H9 (cell line): ENCODE measurements around the gene OTX1. TPM values are rescaled to one million over a fixed set of nuclear protein-coding genes. Genes with fewer than 3 reads are reported as not detected.

Experiments
- DNase-seq: peaks from one replicate; pipeline ENCODE4 v3.0.0-alpha.2; 2017
- H2AFZ ChIP-seq: one replicate; pipeline ENCODE4 v1.6.1; 2013; ENCODE audit warnings: mild to moderate bottlenecking, low read length, control low read depth, moderate library complexity
- H2AK5ac ChIP-seq: 2 replicates; pipeline ENCODE4 v1.6.1; 2013; ENCODE audit warnings: low read length, control low read depth, mixed read lengths; ENCODE audit not compliant: insufficient read length
- H2BK120ac ChIP-seq: one replicate; pipeline ENCODE4 v1.6.1; 2013; ENCODE audit warnings: low read depth, mild to moderate bottlenecking, low read length, control low read depth, inconsistent platforms; ENCODE audit not compliant: poor library complexity, severe bottlenecking
- H2BK12ac ChIP-seq: 2 replicates; pipeline ENCODE4 v1.6.1; 2013; ENCODE audit warnings: low read length, control low read depth, mixed read lengths, low read depth; ENCODE audit not compliant: insufficient read length
- H2BK15ac ChIP-seq: 2 replicates; pipeline ENCODE4 v1.6.1; 2013; ENCODE audit warnings: low read depth, low read length, control low read depth
- H2BK20ac ChIP-seq: one replicate; pipeline ENCODE4 v1.6.1; 2013; ENCODE audit warnings: low read depth, mild to moderate bottlenecking, low read length, control low read depth, inconsistent platforms; ENCODE audit not compliant: poor library complexity, severe bottlenecking
- H2BK5ac ChIP-seq: 2 replicates; pipeline ENCODE4 v1.6.1; 2013; ENCODE audit warnings: low read length, control low read depth, mixed read lengths; ENCODE audit not compliant: insufficient read length
- H3K14ac ChIP-seq: 2 replicates; pipeline ENCODE4 v1.6.1; 2013; ENCODE audit warnings: low read length, control low read depth; ENCODE audit not compliant: insufficient read depth
- H3K18ac ChIP-seq: 2 replicates; pipeline ENCODE4 v1.6.1; 2013; ENCODE audit warnings: low read depth, mild to moderate bottlenecking, mixed read lengths, low read length, control low read depth; ENCODE audit not compliant: insufficient read length
- H3K23ac ChIP-seq: 2 replicates; pipeline ENCODE4 v1.6.1; 2013; ENCODE audit warnings: low read length, control low read depth, mixed read lengths, low read depth; ENCODE audit not compliant: insufficient read length
- H3K23me2 ChIP-seq: 2 replicates; pipeline ENCODE4 v1.6.1; 2013; ENCODE audit warnings: low read depth, mild to moderate bottlenecking, mixed read lengths, low read length, control low read depth; ENCODE audit not compliant: insufficient read length, poor library complexity, severe bottlenecking
- H3K27ac ChIP-seq: 2 replicates; pipeline ENCODE4 v1.5.1; 2013; ENCODE audit warnings: low read length, control low read depth, mixed read lengths, low read depth; ENCODE audit not compliant: insufficient read length
- H3K27me3 ChIP-seq: 2 replicates; pipeline ENCODE4 v1.6.1; 2013; ENCODE audit warnings: low read length, control low read depth, inconsistent platforms; ENCODE audit not compliant: insufficient read depth
- H3K4ac ChIP-seq: 2 replicates; pipeline ENCODE4 v1.6.1; 2013; ENCODE audit warnings: low read depth, mild to moderate bottlenecking, control low read depth, inconsistent platforms, low read length, moderate library complexity
- H3K4me1 ChIP-seq: 2 replicates; pipeline ENCODE4 v1.6.1; 2013; ENCODE audit warnings: low read length, control low read depth, inconsistent platforms; ENCODE audit not compliant: insufficient read depth
- H3K4me2 ChIP-seq: 2 replicates; pipeline ENCODE4 v1.6.1; 2013; ENCODE audit warnings: low read length, control low read depth, mixed read lengths; ENCODE audit not compliant: insufficient read length, insufficient read depth
- H3K56ac ChIP-seq: 2 replicates; pipeline ENCODE4 v1.6.1; 2013; ENCODE audit warnings: low read depth, mild to moderate bottlenecking, mixed read lengths, low read length, control low read depth; ENCODE audit not compliant: insufficient read length
- H3K79me1 ChIP-seq: 2 replicates; pipeline ENCODE4 v1.6.1; 2013; ENCODE audit warnings: low read depth, mild to moderate bottlenecking, moderate library complexity, low read length, control low read depth, inconsistent platforms; ENCODE audit not compliant: insufficient read depth, poor library complexity, severe bottlenecking
- H3K79me2 ChIP-seq: 2 replicates; pipeline ENCODE4 v1.6.1; 2013; ENCODE audit warnings: low read length, control low read depth, inconsistent platforms; ENCODE audit not compliant: insufficient read depth
- H3K9ac ChIP-seq: 2 replicates; pipeline ENCODE4 v1.6.1; 2013; ENCODE audit warnings: low read length, control low read depth, mixed read lengths; ENCODE audit not compliant: insufficient read length; ENCODE audit errors: extremely low read depth
- H3K9me3 ChIP-seq: one replicate; pipeline ENCODE4 v1.6.1; 2013; ENCODE audit warnings: low read depth, low read length, inconsistent platforms; ENCODE audit not compliant: control insufficient read depth
- H3T11ph ChIP-seq: one replicate; pipeline ENCODE4 v1.6.1; 2013; ENCODE audit warnings: mild to moderate bottlenecking, low read length, control low read depth, inconsistent platforms
- H4K20me1 ChIP-seq: one replicate; pipeline ENCODE4 v1.6.1; 2013; ENCODE audit not compliant: control insufficient read depth, insufficient read length, insufficient read depth
- H4K5ac ChIP-seq: 2 replicates; pipeline ENCODE4 v1.6.1; 2013; ENCODE audit warnings: low read depth, mild to moderate bottlenecking, mixed read lengths, low read length, control low read depth; ENCODE audit not compliant: insufficient read length
- H4K8ac ChIP-seq: replicated peaks from 2 replicates; pipeline ENCODE4 v1.6.1; 2013; ENCODE audit warnings: low read length, control low read depth, mixed read lengths, low read depth; ENCODE audit not compliant: insufficient read length
- H4K91ac ChIP-seq: 2 replicates; pipeline ENCODE4 v1.6.1; 2013; ENCODE audit warnings: low read depth, mild to moderate bottlenecking, moderate library complexity, mixed read lengths, low read length, control low read depth; ENCODE audit not compliant: insufficient read length
- H3K27ac Mint-ChIP-seq, 3 experiments: 2 replicates in 2 of 3; 3 replicates in 1 of 3; pipeline ENCODE4 v1.8.0; 2020 to 2021; ENCODE audit warnings: mixed read lengths in 3 of 3, mild to moderate bottlenecking in 1 of 3, moderate library complexity in 1 of 3
- H3K27me3 Mint-ChIP-seq: 2 replicates; pipeline ENCODE4 v1.8.0; 2021; ENCODE audit warnings: low read depth, mild to moderate bottlenecking, moderate library complexity, mixed read lengths
- H3K36me3 Mint-ChIP-seq, 3 experiments: 2 replicates in 2 of 3; 3 replicates in 1 of 3; pipeline ENCODE4 v1.8.0; 2020 to 2021; ENCODE audit warnings: low read depth in 3 of 3, mixed read lengths in 3 of 3; ENCODE audit not compliant: insufficient read depth in 1 of 3
- H3K4me1 Mint-ChIP-seq, 2 experiments: 2 replicates each; pipeline ENCODE4 v1.8.0; 2020; ENCODE audit warnings: mixed read lengths in 2 of 2
- H3K4me3 Mint-ChIP-seq, 2 experiments: 2 replicates in 1 of 2; 3 replicates in 1 of 2; pipeline ENCODE4 v1.8.0; 2020 to 2021; ENCODE audit warnings: mild to moderate bottlenecking in 2 of 2, mixed read lengths in 2 of 2, moderate library complexity in 1 of 2
- H3K9me3 Mint-ChIP-seq, 2 experiments: 2 replicates in 1 of 2; 3 replicates in 1 of 2; pipeline ENCODE4 v1.8.0; 2020; ENCODE audit warnings: mild to moderate bottlenecking in 2 of 2, mixed read lengths in 2 of 2, moderate library complexity in 1 of 2
- CTCF ChIP-seq: fragments of 200-600 bp; sonication (generic); conservative IDR thresholded peaks from 3 replicates; pipeline ENCODE4 v1.8.0; 2021; ENCODE audit warnings: antibody characterized with exemption, mild to moderate bottlenecking
- WGBS: extraction: QIAGEN DNeasy Blood & Tissue Kit; methylation state at CpG from one replicate; pipeline ENCODE4 v1.1.7; 2013; ENCODE audit warnings: missing lambda C conversion rate, low lambda C conversion rate, mixed read lengths; ENCODE audit not compliant: insufficient read length; ENCODE audit errors: extremely low coverage; 5-methylcytosine and 5-hydroxymethylcytosine counted together
- total RNA-seq: library from RNA; stranded (reverse); gene quantifications from 2 replicates; pipeline ENCODE4 v1.2.1, GENCODE V29; 2021

The OTX1 gene
- total RNA-seq, 1 experiment from 2014 or later = 0.13 TPM

GRCh38 chr2:63046961-63047320, 3.7 kb upstream of the OTX1 start:
- Histone ChIP-seq H3K4me2 (peak overlapping the region; percentile 66), H3K27ac (no peak overlapping the region), H2BK20ac (no peak overlapping the region), H4K5ac (no peak overlapping the region), H2AFZ (no peak overlapping the region), H4K91ac (no peak overlapping the region), H3K79me1 (no peaks in the 10 kb centered on the region), H2BK15ac (no peak overlapping the region), H2AK5ac (no peak overlapping the region), H3T11ph (no peak overlapping the region), H3K18ac (no peak overlapping the region), H2BK5ac (no peak overlapping the region), H3K79me2 (no peaks in the 10 kb centered on the region), H3K9me3 (no peaks in the 10 kb centered on the region), H3K23me2 (peaks cover 59% of the 10 kb centered on the region), H2BK120ac (no peak overlapping the region), H3K14ac (no peak overlapping the region), H3K4ac (no peak overlapping the region), H4K8ac (no peak overlapping the region), H3K56ac (no peak overlapping the region), H3K4me1 (peaks cover 3% of the 10 kb centered on the region; the same call in 1 of the 2 replicates), H3K27me3 (peaks cover 24% of the 10 kb centered on the region), H3K23ac (no peak overlapping the region), H2BK12ac (no peak overlapping the region), H4K20me1 (no peaks in the 10 kb centered on the region), H3K9ac (no peak overlapping the region)
- peaks cover 76% of the 10 kb centered on the region for H3K27me3 Mint-ChIP-seq
- peaks cover 61 to 66% of the 10 kb centered on the region in 2 experiments for H3K4me1 Mint-ChIP-seq
- no peaks in the 10 kb centered on the region; a peak in 1 of 7 replicates for H3K36me3 Mint-ChIP-seq
- no peak for DNase-seq
- H3K4me3 Mint-ChIP-seq = peak overlapping the region; percentile 59 to 86
- no peak for TF ChIP-seq CTCF
- peaks cover 0 to 2% of the 10 kb centered on the region in 2 experiments; a peak in 3 of 5 replicates for H3K9me3 Mint-ChIP-seq
- 0 out of 7 replicates have a peak overlapping the region, but pooled peaks of 1 of the 3 experiments have one; percentile 35 for H3K27ac Mint-ChIP-seq
- WGBS = no CpG with 5 or more reads among the region's 8 CpGs
